HepG2 (cell line): ENCODE results near the gene CGB3. TPM values are rescaled to one million over a fixed set of nuclear protein-coding genes. Genes with fewer than 3 reads are reported as not detected.
A peak's percentile ranks its signal among the peaks of the same experiment; 100 is the strongest.

Experiments
- BHLHE40 ChIP-seq: IDR thresholded peaks from 2 replicates; pipeline ENCODE4 v1.6.1; 2011; ENCODE audit warnings: low read length, improper control_type of control experiment
- CAMTA2 ChIP-seq: sonication (generic); formaldehyde crosslinking; IDR thresholded peaks from 2 replicates; pipeline ENCODE4 v1.4.0; 2020; ENCODE audit warnings: mild to moderate bottlenecking, missing genetic modification reagents, borderline replicate concordance
- CBX2 ChIP-seq, 2 experiments: fragments of 200-600 bp in 1 of 2; sonication (generic); formaldehyde crosslinking in 1 of 2; IDR thresholded peaks; 2 replicates each; pipeline versions ENCODE4 v1.7.0 to v1.8.1; 2018 to 2022; ENCODE audit warnings: low read depth in 2 of 2, low read length in 1 of 2, mild to moderate bottlenecking in 1 of 2, missing genetic modification reagents in 1 of 2
- GFI1 ChIP-seq: sonication (generic); formaldehyde crosslinking; IDR thresholded peaks from 2 replicates; pipeline ENCODE4 v1.5.0; 2020; ENCODE audit warnings: missing genetic modification reagents, mild to moderate bottlenecking, borderline replicate concordance
- KDM2A ChIP-seq: sonication (generic); formaldehyde crosslinking; IDR thresholded peaks from 2 replicates; pipeline ENCODE4 v1.4.0; 2020; ENCODE audit warnings: low read depth, missing genetic modification reagents, borderline replicate concordance
- KLF15 ChIP-seq: sonication (generic); formaldehyde crosslinking; IDR thresholded peaks from 2 replicates; pipeline ENCODE4 v1.8.1; 2023; ENCODE audit warnings: borderline replicate concordance, mild to moderate bottlenecking, inconsistent platforms, missing genetic modification reagents, mixed read lengths
- LCORL ChIP-seq, 2 experiments: fragments of 450-650 bp in 1 of 2; sonication (generic) in 1 of 2; formaldehyde crosslinking in 1 of 2; IDR thresholded peaks; 2 replicates each; pipeline versions ENCODE4 v1.5.0 to v1.6.1; 2017 to 2020; ENCODE audit warnings: antibody characterized with exemption in 1 of 2, missing genetic modification reagents in 1 of 2
- MTF2 ChIP-seq: sonication (generic); formaldehyde crosslinking; IDR thresholded peaks from 2 replicates; pipeline ENCODE4 v1.5.0; 2020; ENCODE audit warnings: missing genetic modification reagents, borderline replicate concordance
- MXD1 ChIP-seq: sonication (generic); formaldehyde crosslinking; IDR thresholded peaks from 2 replicates; pipeline ENCODE4 v1.4.0; 2020; ENCODE audit warnings: mild to moderate bottlenecking, missing genetic modification reagents
- NR2F6 ChIP-seq, 2 experiments: IDR thresholded peaks; 2 replicates each; pipeline ENCODE4 v1.6.1; 2016; ENCODE audit warnings: antibody characterized with exemption in 1 of 2, mild to moderate bottlenecking in 1 of 2
- POGZ ChIP-seq: sonication (generic); formaldehyde crosslinking; IDR thresholded peaks from 2 replicates; pipeline ENCODE4 v1.4.0; 2020; ENCODE audit warnings: mild to moderate bottlenecking, missing genetic modification reagents
- REL ChIP-seq: sonication (generic); formaldehyde crosslinking; conservative IDR thresholded peaks from 2 replicates; pipeline ENCODE4 v1.8.0; 2022; ENCODE audit warnings: mild to moderate bottlenecking, missing genetic modification reagents, moderate library complexity
- SKIL ChIP-seq: sonication (generic); formaldehyde crosslinking; IDR thresholded peaks from 2 replicates; pipeline ENCODE4 v1.8.0; 2022; ENCODE audit warnings: missing genetic modification reagents, mild to moderate bottlenecking, moderate library complexity, borderline replicate concordance
- SNAI1 ChIP-seq: sonication (generic); formaldehyde crosslinking; IDR thresholded peaks from 2 replicates; pipeline ENCODE4 v1.5.0; 2020; ENCODE audit warnings: mild to moderate bottlenecking, missing genetic modification reagents, borderline replicate concordance
- SNRNP70 ChIP-seq: fragments of 200-400 bp; formaldehyde crosslinking; IDR thresholded peaks from 2 replicates; pipeline ENCODE4 v1.6.1; 2017; ENCODE audit warnings: mild to moderate bottlenecking, low read depth, low read length, moderate library complexity
- SUZ12 ChIP-seq: fragments of 150-350 bp; IDR thresholded peaks from 2 replicates; pipeline ENCODE4 v1.6.1; 2014; ENCODE audit warnings: low read depth, low read length
- YEATS4 ChIP-seq: sonication (generic); formaldehyde crosslinking; IDR thresholded peaks from 2 replicates; pipeline ENCODE4 v1.4.0; 2020; ENCODE audit warnings: missing genetic modification reagents, borderline replicate concordance
- ZBTB7A ChIP-seq: sonication (generic); formaldehyde crosslinking; IDR thresholded peaks from 2 replicates; pipeline ENCODE4 v1.8.0; 2022; ENCODE audit warnings: mild to moderate bottlenecking, missing genetic modification reagents
- ZFP36 ChIP-seq: fragments of 150-350 bp; IDR thresholded peaks from 2 replicates; pipeline ENCODE4 v1.6.1; 2018; ENCODE audit warnings: borderline replicate concordance, low read length, low read depth; ENCODE audit not compliant: partially characterized antibody
- ZKSCAN1 ChIP-seq: fragments of 150-350 bp; IDR thresholded peaks from 2 replicates; pipeline ENCODE4 v1.6.1; 2014; ENCODE audit warnings: low read length
- ZNF292 ChIP-seq: sonication (generic); formaldehyde crosslinking; IDR thresholded peaks from 2 replicates; pipeline ENCODE4 v1.8.1; 2022; ENCODE audit warnings: mild to moderate bottlenecking, low read depth, missing genetic modification reagents, borderline replicate concordance
- ZNF484 ChIP-seq: sonication (generic); formaldehyde crosslinking; IDR thresholded peaks from 2 replicates; pipeline ENCODE4 v1.5.1; 2020; ENCODE audit warnings: mild to moderate bottlenecking, low read depth, missing genetic modification reagents, borderline replicate concordance
- ZNF589 ChIP-seq: sonication (generic); formaldehyde crosslinking; conservative IDR thresholded peaks from 2 replicates; pipeline ENCODE4 v1.8.0; 2022; ENCODE audit warnings: mild to moderate bottlenecking, moderate library complexity, missing genetic modification reagents
- ZNF619 ChIP-seq: sonication (generic); formaldehyde crosslinking; IDR thresholded peaks from 2 replicates; pipeline ENCODE4 v1.4.0; 2020; ENCODE audit warnings: mild to moderate bottlenecking, missing genetic modification reagents
- ZNF639 ChIP-seq: conservative IDR thresholded peaks from 2 replicates; pipeline ENCODE4 v1.6.1; 2018; ENCODE audit warnings: missing genetic modification reagents
- polyA plus RNA-seq, 8 experiments: library from polyadenylated mRNA; depleted of rRNA in 3 of 8; stranded (reverse) in 7 of 8; unstranded in 1 of 8; fragments of >200 nt; fragmentation: Illumina TruSeq in 4 of 8; extraction: Trizol in 4 of 8; gene quantifications; 2 replicates each; pipeline versions ENCODE4 v1.2.1 to v1.2.3, GENCODE V29; 2011 to 2016; ENCODE audit warnings: low read depth in 4 of 8, missing spikeins in 1 of 8, mixed read lengths in 1 of 8; ENCODE audit not compliant: insufficient read depth in 1 of 8
- total RNA-seq, 5 experiments: library from RNA; depleted of rRNA; stranded (reverse); fragments of >200 nt; fragmentation: Illumina TruSeq; extraction: Trizol; gene quantifications; 2 replicates each; pipeline ENCODE4 v1.2.3, GENCODE V29; 2016; ENCODE audit warnings: low read depth in 1 of 5

Gene CGB3
- total and polyA plus RNA-seq, 2 of the 13 experiments (the other 11 are each of a cell fraction or from before 2014, with no cell fraction given): not detected

GRCh38 chr19:48993175-48994034 is 30.7 kb downstream of the CGB3 start, which contains the start of the genes GYS1 and RUVBL2 (continued):
- TF ChIP-seq GFI1 (CRISPR knock-in tag) (no peak), ZNF484 (CRISPR knock-in tag) (no peak), KDM2A (CRISPR knock-in tag) (peak; percentile 56), ZNF292 (CRISPR knock-in tag) (no peak), ZKSCAN1 (no peak), ZNF589 (no peak), LCORL (IDR thresholded peaks at IDR 0.05) (no peak), LCORL (CRISPR knock-in tag; IDR thresholded peaks at IDR 0.05) (peak; percentile 37; the same call in 1 of the 2 replicates), CBX2 (IDR thresholded peaks at IDR 0.05; ENCODE audit: low read depth, low read length) (no peak), CBX2 (CRISPR knock-in tag; IDR thresholded peaks at IDR 0.05; ENCODE audit: low read depth) (no peak), MXD1 (CRISPR knock-in tag) (0 out of 2 replicates have a peak, but pooled peaks have one; percentile 34), SNAI1 (CRISPR knock-in tag) (no peak), REL (CRISPR knock-in tag) (peak; percentile 84), ZNF639 (CRISPR knock-in tag) (no peak; the same call in 1 of the 2 replicates), SUZ12 (no peak), ZFP36 (no peak), CAMTA2 (CRISPR knock-in tag) (no peak), BHLHE40 (no peak), POGZ (CRISPR knock-in tag) (no peak; the same call in 1 of the 2 replicates), KLF15 (peak; percentile 96; the same call in 1 of the 2 replicates), MTF2 (no peak), SKIL (CRISPR knock-in tag) (0 out of 2 replicates have a peak, but pooled peaks have one; percentile 5), SNRNP70 (no peak), YEATS4 (CRISPR knock-in tag) (peak; percentile 22; the same call in 1 of the 2 replicates), ZNF619 (CRISPR knock-in tag) (peak; percentile 65; the same call in 1 of the 2 replicates), ZBTB7A (CRISPR knock-in tag) (no peak), NR2F6 (IDR thresholded peaks at IDR 0.05) (no peak), NR2F6 (CRISPR knock-in tag; IDR thresholded peaks at IDR 0.05) (no peak)
